ENCODE measurements around the gene NEUROD2. TPM values are rescaled to one million over a fixed set of nuclear protein-coding genes. Genes with fewer than 3 reads are reported as not detected.

The NEUROD2 gene
- total RNA-seq, 2 donors from 2014 or later: not detected

GRCh38 chr17:39562976-39563375, 44.7 kb downstream of the NEUROD2 start:
- H3K9ac ChIP-seq (ENCODE audit: low read depth in 2 of 2, low read length in 2 of 2): no peak overlapping the region
- no peak for TF ChIP-seq CTCF (IDR thresholded peaks at IDR 0.05)
- no peak overlapping the region for H3K4me3 ChIP-seq
- DNase-seq: no peak
- no peaks in the 10 kb centered on the region for H3K4me1 ChIP-seq
- no peaks in the 10 kb centered on the region for H3K36me3 ChIP-seq
- intact Hi-C loops (cut with DNase I): no loop called here
- no peak overlapping the region for H3K27ac ChIP-seq
- H3K27me3 ChIP-seq: no peaks in the 10 kb centered on the region
- H3K9me3 ChIP-seq: no peaks in the 10 kb centered on the region

- Histone ChIP-seq H3K36me3 (no peaks in the 10 kb centered on the region), H3K9ac (ENCODE audit: low read depth in 2 of 2, low read length in 2 of 2) (no peak overlapping the region), H3K27ac (no peak overlapping the region), H3K4me1 (no peaks in the 10 kb centered on the region), H3K9me3 (no peaks in the 10 kb centered on the region), H3K27me3 (no peaks in the 10 kb centered on the region), H3K4me3 (no peak overlapping the region)
- no peak for TF ChIP-seq CTCF (IDR thresholded peaks at IDR 0.05)
- intact Hi-C loops (cut with DNase I): no loop called here
- DNase-seq: no peak
These were observed 45.3 kb downstream of the NEUROD2 start for GRCh38 chr17:39562395-39562794.

- Histone ChIP-seq H3K36me3 (no peaks in the 10 kb centered on the region), H3K9me3 (no peaks in the 10 kb centered on the region), H3K4me3 (no peak overlapping the region), H3K4me1 (no peaks in the 10 kb centered on the region), H3K9ac (ENCODE audit: low read depth in 2 of 2, low read length in 2 of 2) (no peak overlapping the region), H3K27ac (no peak overlapping the region), H3K27me3 (no peaks in the 10 kb centered on the region)
- no peak for TF ChIP-seq CTCF (IDR thresholded peaks at IDR 0.05)
- intact Hi-C loops (cut with DNase I): no loop called here
- no peak for DNase-seq
These were observed 51.3 kb downstream of the NEUROD2 start for GRCh38 chr17:39556423-39556822.

- Histone ChIP-seq H3K9me3 (no peaks in the 10 kb centered on the region), H3K4me1 (no peaks in the 10 kb centered on the region), H3K36me3 (no peaks in the 10 kb centered on the region), H3K4me3 (no peak overlapping the region), H3K9ac (ENCODE audit: low read depth in 2 of 2, low read length in 2 of 2) (no peak overlapping the region), H3K27me3 (no peaks in the 10 kb centered on the region), H3K27ac (no peak overlapping the region)
- intact Hi-C loops (cut with DNase I): no loop called here
- no peak for TF ChIP-seq CTCF (IDR thresholded peaks at IDR 0.05)
- DNase-seq: no peak
These were observed 52.4 kb downstream of the NEUROD2 start for GRCh38 chr17:39555368-39555767.

Other genes with a start within 250 kb of the NEUROD2 start
- gene FBXL20, start 206.3 kb downstream of the NEUROD2 start, total RNA-seq: 10 to 100 TPM; 12.5 to 22.2 TPM
- 10 to 100 TPM; 29.1 to 31.2 TPM for gene MED1, start 156.7 kb downstream of the NEUROD2 start, total RNA-seq
- 10 to 100 TPM; 40.1 to 55.3 TPM for gene CDK12, start 146.4 kb downstream of the NEUROD2 start, total RNA-seq
- 100 to 1,000 TPM; 331 to 350 TPM for gene PPP1R1B, start 19.0 kb upstream of the NEUROD2 start, total RNA-seq
- gene STARD3, start 29.2 kb upstream of the NEUROD2 start, total RNA-seq: 10 to 100 TPM; 30.0 to 41.3 TPM
- gene TCAP, start 57.4 kb upstream of the NEUROD2 start, total RNA-seq: 1 to 10 TPM in 1 of 2 donors, under 1 TPM in 1; 0.49 to 1.2 TPM
- under 1 TPM in 1 of 2 donors, not detected in 1; 0.47 TPM for gene PNMT, start 60.5 kb upstream of the NEUROD2 start, total RNA-seq
- gene PGAP3, start 80.1 kb upstream of the NEUROD2 start, total RNA-seq: 10 to 100 TPM; 37.3 to 42.0 TPM
- 100 to 1,000 TPM; 153 to 174 TPM for gene ERBB2, start 92.1 kb upstream of the NEUROD2 start, total RNA-seq
- 100 to 1,000 TPM in 1 of 2 donors, 10 to 100 TPM in 1; 74.1 to 103 TPM for gene MIEN1, start 122.6 kb upstream of the NEUROD2 start, total RNA-seq
- gene GRB7, start 130.0 kb upstream of the NEUROD2 start, total RNA-seq: 10 to 100 TPM; 22.4 to 40.9 TPM

Measured in colonic mucosa (tissue), 4 donors.